Epithelial cell of proximal tubule (primary cell): ENCODE data around the gene PPARGC1A. TPM values are rescaled to one million over a fixed set of nuclear protein-coding genes. Genes with fewer than 3 reads are reported as not detected.

Experiments used
- DNase-seq: peaks from one replicate; pipeline ENCODE4 v3.0.0-alpha.2; 2011; ENCODE audit warnings: low read depth
- H3K4me3 ChIP-seq: 2 replicates; pipeline ENCODE4 v1.5.1; 2011; ENCODE audit warnings: low read depth, mild to moderate bottlenecking, low read length
- CTCF ChIP-seq: conservative IDR thresholded peaks from 2 replicates; pipeline ENCODE4 v1.5.1; 2012; ENCODE audit warnings: low read depth, mild to moderate bottlenecking, low read length
- total RNA-seq: library from RNA; depleted of rRNA; stranded (reverse); fragments of >200 nt; gene quantifications from 2 replicates; pipeline ENCODE4 v1.2.3, GENCODE V29; 2015

Gene PPARGC1A, protein sequence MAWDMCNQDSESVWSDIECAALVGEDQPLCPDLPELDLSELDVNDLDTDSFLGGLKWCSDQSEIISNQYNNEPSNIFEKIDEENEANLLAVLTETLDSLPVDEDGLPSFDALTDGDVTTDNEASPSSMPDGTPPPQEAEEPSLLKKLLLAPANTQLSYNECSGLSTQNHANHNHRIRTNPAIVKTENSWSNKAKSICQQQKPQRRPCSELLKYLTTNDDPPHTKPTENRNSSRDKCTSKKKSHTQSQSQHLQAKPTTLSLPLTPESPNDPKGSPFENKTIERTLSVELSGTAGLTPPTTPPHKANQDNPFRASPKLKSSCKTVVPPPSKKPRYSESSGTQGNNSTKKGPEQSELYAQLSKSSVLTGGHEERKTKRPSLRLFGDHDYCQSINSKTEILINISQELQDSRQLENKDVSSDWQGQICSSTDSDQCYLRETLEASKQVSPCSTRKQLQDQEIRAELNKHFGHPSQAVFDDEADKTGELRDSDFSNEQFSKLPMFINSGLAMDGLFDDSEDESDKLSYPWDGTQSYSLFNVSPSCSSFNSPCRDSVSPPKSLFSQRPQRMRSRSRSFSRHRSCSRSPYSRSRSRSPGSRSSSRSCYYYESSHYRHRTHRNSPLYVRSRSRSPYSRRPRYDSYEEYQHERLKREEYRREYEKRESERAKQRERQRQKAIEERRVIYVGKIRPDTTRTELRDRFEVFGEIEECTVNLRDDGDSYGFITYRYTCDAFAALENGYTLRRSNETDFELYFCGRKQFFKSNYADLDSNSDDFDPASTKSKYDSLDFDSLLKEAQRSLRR
- 0.72 and 1.4 TPM in 2 replicates for total RNA-seq

GRCh38 chr4:23889814-23890341, at the start of gene PPARGC1A:
TSS of gene PPARGC1A (minus strand) at chr4:23890047. CDS start at chr4:23889957, 90 bp downstream.
- no peak for DNase-seq
- H3K4me3 ChIP-seq: peak within 1 kb of the TSS; percentile 81
- no peak for TF ChIP-seq CTCF

GRCh38 chr4:23938796-23939195, 48.9 kb upstream of the PPARGC1A start:
- TF ChIP-seq CTCF: no peak
- DNase-seq: no peak
- H3K4me3 ChIP-seq: no peak overlapping the region

DNA sequence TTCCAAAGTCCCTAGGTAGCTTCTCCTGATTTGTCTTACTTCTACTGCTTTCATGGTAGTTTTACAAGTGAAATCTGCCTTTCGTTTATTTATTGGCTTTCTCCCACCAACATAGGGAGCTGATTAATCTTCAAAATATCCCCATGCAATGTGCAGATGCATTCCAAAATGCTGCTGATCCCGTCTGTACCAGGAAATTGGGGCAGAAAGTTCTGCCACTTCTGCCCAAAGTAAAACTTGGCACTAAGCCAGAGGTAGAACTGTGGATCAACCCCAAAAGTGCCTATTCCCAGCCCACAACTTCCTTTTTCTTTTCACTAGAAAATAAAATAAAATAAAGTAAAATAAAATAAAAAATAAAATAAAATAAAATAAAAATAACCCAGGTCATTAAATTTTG, 47.3 kb upstream of the PPARGC1A start:
- no peak for DNase-seq
- TF ChIP-seq CTCF: no peak
- H3K4me3 ChIP-seq: no peak overlapping the region

DNA sequence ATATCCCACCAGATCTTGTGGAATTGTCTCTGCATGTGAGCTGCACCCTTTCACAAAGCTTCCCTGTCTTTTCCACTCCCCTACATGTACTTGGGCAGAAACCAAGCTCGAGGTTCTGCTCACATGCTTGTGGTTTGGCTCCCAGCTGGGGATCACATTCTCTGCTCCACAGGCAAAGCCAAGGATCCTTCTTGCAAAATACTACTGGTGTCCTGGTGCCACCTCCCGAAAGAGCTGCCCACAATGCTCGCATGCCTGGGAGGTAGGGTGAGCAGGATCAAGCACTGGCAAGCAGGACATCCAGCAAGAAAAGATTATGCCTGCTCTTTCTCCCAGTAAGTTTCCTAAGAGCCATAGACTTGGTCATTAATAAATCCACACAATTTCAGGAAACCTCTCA, 45.1 kb upstream of the PPARGC1A start:
- peak; percentile 41 for TF ChIP-seq CTCF
- DNase-seq: peak; percentile 94
- H3K4me3 ChIP-seq: no peak overlapping the region

DNA sequence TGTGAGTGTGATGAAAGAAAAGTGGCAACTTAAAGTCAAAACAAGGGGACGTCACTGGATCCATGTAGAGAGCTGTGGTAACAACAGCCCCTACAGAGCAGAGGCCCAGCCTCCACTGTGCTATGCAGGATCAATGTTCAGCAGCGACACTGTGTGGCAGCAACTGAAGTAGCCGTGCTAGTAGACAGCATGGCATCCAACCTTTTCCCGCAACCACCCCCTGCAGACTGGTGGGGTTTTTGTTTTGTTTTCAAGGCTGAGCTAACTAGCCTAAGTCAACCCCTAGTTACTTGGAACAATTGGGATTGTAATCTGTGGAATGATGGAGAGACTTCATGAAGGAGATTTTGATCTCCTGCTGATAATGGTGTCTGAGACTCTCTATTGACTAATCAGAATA, 44.4 kb upstream of the PPARGC1A start:
- DNase-seq: no peak
- TF ChIP-seq CTCF: no peak
- no peak overlapping the region for H3K4me3 ChIP-seq

- TF ChIP-seq CTCF: peak; percentile 37
- no peak for DNase-seq
- no peak overlapping the region for H3K4me3 ChIP-seq
Measured at GRCh38 chr4:23932901-23933308, 43.1 kb upstream of the PPARGC1A start.
